GM12865 (cell line): ENCODE results near the gene FGD5.

Experiments
- DNase-seq: peaks from one replicate; pipeline ENCODE4 v3.0.0; 2010; ENCODE audit warnings: low read depth
- H3K4me3 ChIP-seq: 2 replicates; pipeline ENCODE4 v1.5.1; 2011; ENCODE audit warnings: mild to moderate bottlenecking, low read depth, low read length, control low read depth
- CTCF ChIP-seq: IDR thresholded peaks from 2 replicates; pipeline ENCODE4 v1.5.1; 2011; ENCODE audit warnings: low read length, control low read depth, low read depth, inconsistent platforms; ENCODE audit not compliant: insufficient read depth; ENCODE audit errors: missing control alignments

The FGD5 gene

GRCh38 chr3:14773691-14774128, 45.1 kb upstream of the FGD5 start:
- DNase-seq, result no peak
- TF ChIP-seq CTCF, result no peak
- no peak overlapping the region for H3K4me3 ChIP-seq

DNA sequence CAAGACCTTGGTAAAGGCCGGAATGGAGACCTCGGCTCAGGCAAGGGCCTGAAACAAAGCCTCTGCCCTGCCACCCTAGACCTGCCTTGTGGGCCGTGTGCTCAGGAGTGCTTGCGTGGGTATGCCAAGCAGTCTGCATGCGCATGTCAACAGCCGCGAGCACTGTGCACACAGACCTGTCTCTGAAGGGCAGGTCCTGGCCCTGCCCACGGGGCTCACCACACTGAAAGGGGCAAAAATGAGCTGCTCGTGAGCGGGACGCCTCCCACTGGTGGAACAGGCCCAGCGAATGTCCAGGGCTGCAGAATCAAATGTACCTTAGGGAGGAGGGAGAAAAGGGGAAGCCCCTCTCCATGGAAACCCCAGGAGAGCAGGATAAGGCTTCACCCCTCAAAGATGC, 44.3 kb upstream of the FGD5 start:
- no peak for TF ChIP-seq CTCF
- DNase-seq, result no peak
- no peak overlapping the region for H3K4me3 ChIP-seq

DNA sequence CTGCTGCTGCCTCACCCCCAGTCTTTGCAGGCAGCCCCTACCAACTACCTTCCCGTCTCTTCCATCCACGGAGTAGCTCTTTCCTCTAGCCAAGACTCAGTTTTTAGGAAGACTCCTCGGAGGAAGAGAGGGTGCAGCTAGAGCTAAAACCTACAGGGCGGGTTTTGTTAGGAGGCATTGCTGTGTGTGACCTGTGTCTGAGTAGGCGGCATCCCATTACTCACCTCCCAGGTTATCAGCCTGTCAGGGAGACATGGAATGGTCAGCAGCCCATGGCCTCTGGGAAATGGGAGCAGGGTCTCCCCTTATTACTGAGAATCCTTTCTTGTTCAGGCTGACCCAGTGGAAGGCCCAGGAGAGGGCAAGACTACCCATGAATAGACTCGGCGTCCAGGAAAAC, 43.8 kb upstream of the FGD5 start:
- H3K4me3 ChIP-seq, result no peak overlapping the region
- no peak for TF ChIP-seq CTCF
- no peak for DNase-seq

- H3K4me3 ChIP-seq, result no peak overlapping the region
- DNase-seq, result no peak
- no peak for TF ChIP-seq CTCF
These were observed 43.2 kb upstream of the FGD5 start for GRCh38 chr3:14775563-14775962.

DNA sequence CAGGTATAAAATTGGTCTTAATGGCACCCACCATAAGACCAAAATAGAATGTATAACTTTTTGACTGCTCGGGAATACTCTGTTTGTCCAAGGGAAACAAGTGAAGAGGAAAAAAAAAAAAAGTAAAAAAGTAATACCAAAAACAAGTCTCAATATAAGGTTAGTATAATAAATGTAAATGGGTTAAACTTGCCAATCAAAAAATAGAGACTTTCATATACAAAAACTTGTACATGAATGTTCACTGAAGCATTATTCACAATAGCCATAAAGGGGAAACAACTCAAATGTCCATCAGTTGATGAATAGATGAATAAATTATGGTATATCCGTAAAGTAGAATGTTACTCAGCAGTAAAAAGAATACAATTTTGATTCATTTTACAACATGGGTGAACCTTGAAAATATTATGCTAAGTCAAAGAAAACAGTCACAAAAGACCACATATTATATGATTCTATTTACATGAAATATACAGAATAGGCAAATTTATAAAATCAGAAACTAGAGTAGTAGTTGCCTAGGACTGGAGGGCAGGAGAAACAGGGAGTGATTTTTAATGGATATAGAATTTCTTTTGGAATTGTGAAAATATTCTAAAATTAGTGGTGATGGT, 39.6 kb upstream of the FGD5 start:
- no peak overlapping the region for H3K4me3 ChIP-seq
- no peak for TF ChIP-seq CTCF
- no peak for DNase-seq

GRCh38 chr3:14780927-14781507, 37.7 kb upstream of the FGD5 start:
- H3K4me3 ChIP-seq, result no peak overlapping the region
- DNase-seq, result peak; percentile 86
- peak; percentile 87 for TF ChIP-seq CTCF

DNA sequence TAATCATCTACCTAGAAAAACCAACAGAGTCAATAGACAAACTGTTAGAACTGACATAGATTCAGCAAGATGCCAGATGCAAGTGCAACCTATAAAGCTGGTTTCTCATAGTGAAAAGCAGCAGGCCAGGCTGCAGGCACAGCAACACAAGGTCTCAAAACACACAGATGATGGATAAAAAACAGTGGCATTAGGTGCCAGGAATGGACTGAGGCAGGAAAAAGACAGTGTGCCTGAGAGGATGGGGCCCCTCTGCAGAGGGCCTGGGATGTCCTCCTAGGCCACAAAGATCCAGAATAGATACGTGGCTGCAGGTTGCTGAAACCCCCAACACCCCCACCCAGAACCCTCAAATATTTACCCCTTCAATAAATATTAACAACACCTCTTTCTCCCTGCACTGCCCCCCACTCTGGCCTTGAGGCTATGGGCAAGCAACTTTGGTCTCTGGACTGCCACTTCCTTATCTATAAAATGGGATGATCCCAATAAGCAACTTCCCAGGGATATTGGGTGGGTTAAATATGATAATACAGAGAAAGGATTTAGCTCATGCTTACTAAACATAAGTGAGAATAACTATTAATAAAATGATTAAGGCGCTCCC, 35.2 kb upstream of the FGD5 start:
- no peak for TF ChIP-seq CTCF
- no peak overlapping the region for H3K4me3 ChIP-seq
- no peak for DNase-seq
